IMR-90 (cell line): ENCODE results near the gene SLC12A4. TPM values are rescaled to one million over a fixed set of nuclear protein-coding genes. Genes with fewer than 3 reads are reported as not detected.

Source experiments
- ATAC-seq: fragments of 200-7000 bp; cut with Tn5 transposase; 2 replicates; pipeline ENCODE4 v1.9.1; 2020; ENCODE audit warnings: low read depth, mild to moderate bottlenecking, moderate library complexity
- BruUV-seq: library from RNA; stranded (reverse); fragments of 400-500 nt; replicated peaks from 2 replicates; lab custom pipeline; 2021; lab: Mats Ljungman, UMichigan
- CTCF ChIA-PET: fragments of 300-600 bp; formaldehyde crosslinking; extraction: SDS; loops from one replicate; lab custom pipeline; 2021; ENCODE audit warnings: antibody characterized with exemption; lab: Yijun Ruan, JAX
- POLR2A ChIA-PET: fragments of 300-600 bp; sonication (Branson Sonifier 250); formaldehyde crosslinking; loops from one replicate; lab custom pipeline; 2022; ENCODE audit warnings: antibody characterized with exemption; ENCODE audit not compliant: unreplicated experiment; lab: Charles Lee
- DNase-seq: peaks from one replicate; pipeline ENCODE4 v3.0.0; 2013
- H2AFZ ChIP-seq: replicated peaks from 2 replicates; pipeline ENCODE3; 2013; ENCODE audit warnings: low read length, mild to moderate bottlenecking; ENCODE audit not compliant: poor library complexity
- H2AK5ac ChIP-seq: 2 replicates; pipeline ENCODE4 v1.6.1; 2013; ENCODE audit warnings: low read depth, low read length, inconsistent platforms
- H2AK9ac ChIP-seq: replicated peaks from 2 replicates; pipeline ENCODE3; 2013; ENCODE audit warnings: mild to moderate bottlenecking, low read depth, low read length, moderate library complexity; ENCODE audit not compliant: poor library complexity
- H2BK120ac ChIP-seq: 2 replicates; pipeline ENCODE4 v1.6.1; 2013; ENCODE audit warnings: low read depth, low read length, inconsistent platforms
- H2BK15ac ChIP-seq: 3 replicates; pipeline ENCODE4 v1.6.1; 2013; ENCODE audit warnings: low read depth, low read length, inconsistent platforms
- H2BK20ac ChIP-seq: 2 replicates; pipeline ENCODE4 v1.6.1; 2013; ENCODE audit warnings: low read depth, mild to moderate bottlenecking, inconsistent platforms, low read length, moderate library complexity
- H2BK5ac ChIP-seq: 2 replicates; pipeline ENCODE4 v1.6.1; 2013; ENCODE audit warnings: mild to moderate bottlenecking, low read depth, low read length, inconsistent platforms; ENCODE audit not compliant: poor library complexity, severe bottlenecking
- H3K14ac ChIP-seq: replicated peaks from 2 replicates; pipeline ENCODE4 v1.6.1; 2013; ENCODE audit warnings: low read depth, low read length, inconsistent platforms
- H3K18ac ChIP-seq: 2 replicates; pipeline ENCODE4 v1.6.1; 2013; ENCODE audit warnings: low read depth, low read length, control low read depth
- H3K23ac ChIP-seq: 2 replicates; pipeline ENCODE4 v1.6.1; 2013; ENCODE audit warnings: low read depth, low read length, inconsistent platforms
- H3K27ac ChIP-seq: 2 replicates; pipeline ENCODE4 v1.5.1; 2013; ENCODE audit warnings: mild to moderate bottlenecking, control low read depth, low read length; ENCODE audit not compliant: insufficient read depth
- H3K27me3 ChIP-seq: 2 replicates; pipeline ENCODE4 v1.6.1; 2013; ENCODE audit warnings: low read length; ENCODE audit not compliant: control insufficient read depth, insufficient read depth
- H3K36me3 ChIP-seq: 2 replicates; pipeline ENCODE4 v1.6.1; 2013; ENCODE audit warnings: low read length, mixed read lengths; ENCODE audit not compliant: control insufficient read depth, insufficient read depth
- H3K4ac ChIP-seq: 2 replicates; pipeline ENCODE4 v1.6.1; 2013; ENCODE audit warnings: low read depth, low read length, inconsistent platforms
- H3K4me1 ChIP-seq: 2 replicates; pipeline ENCODE4 v1.6.1; 2013; ENCODE audit warnings: low read length, mixed read lengths; ENCODE audit not compliant: control insufficient read depth, insufficient read depth
- H3K4me2 ChIP-seq: 2 replicates; pipeline ENCODE4 v1.6.1; 2013; ENCODE audit warnings: low read depth, mild to moderate bottlenecking, control low read depth, low read length, moderate library complexity
- H3K4me3 ChIP-seq: 2 replicates; pipeline ENCODE4 v1.5.1; 2013; ENCODE audit warnings: low read depth, mild to moderate bottlenecking, control low read depth, low read length, moderate library complexity; ENCODE audit not compliant: insufficient read depth
- H3K56ac ChIP-seq: 2 replicates; pipeline ENCODE4 v1.6.1; 2013; ENCODE audit warnings: low read length, inconsistent platforms; ENCODE audit not compliant: insufficient read depth; ENCODE audit errors: extremely low read depth
- H3K79me1 ChIP-seq, 2 experiments: 2 replicates each; pipeline ENCODE4 v1.6.1; 2013; ENCODE audit warnings: low read length in 2 of 2, inconsistent platforms in 1 of 2, low read depth in 1 of 2
- H3K9ac ChIP-seq: 2 replicates; pipeline ENCODE4 v1.6.1; 2013; ENCODE audit warnings: low read depth, low read length, control low read depth
- H3K9me1 ChIP-seq: 2 replicates; pipeline ENCODE4 v1.6.1; 2013; ENCODE audit warnings: low read length, inconsistent platforms; ENCODE audit not compliant: insufficient read depth
- H3K9me3 ChIP-seq: 2 replicates; pipeline ENCODE4 v1.6.1; 2013; ENCODE audit warnings: low read length; ENCODE audit not compliant: control insufficient read depth, insufficient read depth
- H4K20me1 ChIP-seq: 2 replicates; pipeline ENCODE4 v1.6.1; 2013; ENCODE audit warnings: low read length, inconsistent platforms; ENCODE audit not compliant: insufficient read depth
- H4K5ac ChIP-seq: 2 replicates; pipeline ENCODE4 v1.6.1; 2013; ENCODE audit warnings: mild to moderate bottlenecking, low read depth, low read length, control low read depth
- H4K8ac ChIP-seq, 2 experiments: 2 replicates each; pipeline ENCODE4 v1.6.1; 2013; ENCODE audit warnings: low read depth in 2 of 2, low read length in 2 of 2, control low read depth in 1 of 2, inconsistent platforms in 1 of 2
- H4K91ac ChIP-seq: 2 replicates; pipeline ENCODE4 v1.6.1; 2013; ENCODE audit warnings: low read depth, low read length, inconsistent platforms; ENCODE audit not compliant: insufficient read depth
- CEBPB ChIP-seq: IDR thresholded peaks from 2 replicates; pipeline ENCODE4 v1.6.1; 2012; ENCODE audit warnings: low read depth, low read length, improper control_type of control experiment
- USF2 ChIP-seq: fragments of 150-350 bp; IDR thresholded peaks from 2 replicates; pipeline ENCODE4 v1.6.1; 2017; ENCODE audit warnings: mild to moderate bottlenecking, antibody characterized with exemption, low read length, low read depth
- whole genome bisulfite sequencing, 2 experiments: methylation state at CpG; one replicate each; pipeline versions ENCODE4 v1.1.5 to v1.1.7; 2013; ENCODE audit warnings: missing lambda C conversion rate in 2 of 2; ENCODE audit not compliant: insufficient read length in 1 of 2; ENCODE audit errors: extremely low coverage in 2 of 2; 5-methylcytosine and 5-hydroxymethylcytosine counted together
- dilution Hi-C: fragments of 300-500 bp; cut with HindIII; formaldehyde crosslinking; loops from one replicate; pipeline ENCODE4 v1.14.3; 2018; ENCODE audit warnings: low sequenced_read_pairs; ENCODE audit not compliant: unreplicated experiment
- in situ Hi-C: fragments of 300-500 bp; cut with MboI; formaldehyde crosslinking; loops from 3 replicates; pipeline ENCODE4 v1.14.3; 2019; ENCODE audit warnings: low sequenced_read_pairs, inconsistent platforms, mixed read lengths
- intact Hi-C: fragments of 100-400 bp; cut with micrococcal nuclease; formaldehyde crosslinking; loops from 2 replicates; pipeline ENCODE4 v1.10.0; 2022
- polyA plus RNA-seq, 3 experiments: library from polyadenylated mRNA; depleted of rRNA; stranded (reverse); fragments of >200 nt; gene quantifications; 2 replicates each; pipeline ENCODE4 v1.2.3, GENCODE V29; 2012; ENCODE audit warnings: low replicate concordance in 1 of 3
- total RNA-seq: library from RNA; depleted of rRNA; stranded (reverse); fragments of >200 nt; gene quantifications from 2 replicates; pipeline ENCODE4 v1.2.3, GENCODE V29; 2012

SLC12A4 gene
- total and polyA plus RNA-seq, 2 of the 4 experiments (the other 2 are of a cell fraction): 36.6 to 132 TPM

GRCh38 chr16:67927131-67927941 lies 41.1 kb downstream of the SLC12A4 start:
- no peak overlapping the region for H2BK15ac ChIP-seq
- no peak overlapping the region for H2BK5ac ChIP-seq
- H4K91ac ChIP-seq: no peak overlapping the region
- H3K14ac ChIP-seq: no peak overlapping the region
- 97% methylated on average over 15 of the region's 22 CpGs; no CpG with 5 or more reads in 1 of the 2 experiments for WGBS, 2 experiments
- no peak overlapping the region for H3K4ac ChIP-seq
- ChIA-PET POLR2A (no interaction called here), CTCF (no interaction called here)
- H3K18ac ChIP-seq: no peak overlapping the region
- dilution Hi-C loops: no loop called here
- peaks cover 29% of the 10 kb centered on the region for H3K36me3 ChIP-seq
- H3K4me3 ChIP-seq: no peak overlapping the region
- H2BK20ac ChIP-seq: no peak overlapping the region
- intact Hi-C loops: no loop called here
- H2AK9ac ChIP-seq: no peak overlapping the region
- H3K4me2 ChIP-seq: no peak overlapping the region
- H4K20me1 ChIP-seq: peaks cover 46% of the 10 kb centered on the region
- TF ChIP-seq USF2 (no peak), CEBPB (no peak)
- no peak for DNase-seq
- ATAC-seq: no peak
- H3K9me1 ChIP-seq: no peaks in the 10 kb centered on the region
- no peak overlapping the region for H3K27ac ChIP-seq
- no peak overlapping the region for H4K5ac ChIP-seq
- no peaks in the 10 kb centered on the region for H3K4me1 ChIP-seq
- in situ Hi-C loops: loop anchor here (5.0 to 25.0 kb wide), 3 partner anchors 115 to 390 kb away; partner anchors contain the start of gene RIPOR1
- H3K79me1 ChIP-seq: peaks cover 5 to 35% of the 10 kb centered on the region in 2 experiments; a peak in 2 of 4 replicates
- no peaks in the 10 kb centered on the region for H3K27me3 ChIP-seq
- H3K56ac ChIP-seq: no peak overlapping the region
- no peak overlapping the region for H2BK120ac ChIP-seq
- H4K8ac ChIP-seq: no peak overlapping the region
- no peak overlapping the region for H2AFZ ChIP-seq
- no peaks in the 10 kb centered on the region for H3K9me3 ChIP-seq
- no TSS peak for BruUV-seq
- no peak overlapping the region for H2AK5ac ChIP-seq
- no peak overlapping the region for H3K23ac ChIP-seq
- no peak overlapping the region for H3K9ac ChIP-seq
